BLaER1 (cell line): ENCODE results near the gene IFITM1.
"Not testable (repeated sequence)": the region's sequence is repeated elsewhere in the genome, so short reads cannot be mapped to it uniquely, and the experiment has no call there.

Experiments used
- H3K27ac ChIP-seq: shearing (Covaris generic); formaldehyde crosslinking; 2 replicates; pipeline ENCODE4 v1.8.1; 2022
- H3K27me3 ChIP-seq: shearing (Covaris generic); formaldehyde crosslinking; 2 replicates; pipeline ENCODE4 v1.8.1; 2022
- H3K36me3 ChIP-seq: shearing (Covaris generic); formaldehyde crosslinking; 2 replicates; pipeline ENCODE4 v1.8.1; 2022
- H3K4me1 ChIP-seq: shearing (Covaris generic); formaldehyde crosslinking; 2 replicates; pipeline ENCODE4 v1.8.1; 2022
- H3K4me2 ChIP-seq: shearing (Covaris generic); formaldehyde crosslinking; 2 replicates; pipeline ENCODE4 v1.8.1; 2022
- H3K4me3 ChIP-seq: shearing (Covaris generic); formaldehyde crosslinking; 2 replicates; pipeline ENCODE4 v1.8.1; 2022
- H3K9ac ChIP-seq: shearing (Covaris generic); formaldehyde crosslinking; 2 replicates; pipeline ENCODE4 v1.8.1; 2022
- H3K9me3 ChIP-seq: shearing (Covaris generic); formaldehyde crosslinking; 2 replicates; pipeline ENCODE4 v1.8.1; 2022
- H4K20me1 ChIP-seq: shearing (Covaris generic); formaldehyde crosslinking; 2 replicates; pipeline ENCODE4 v1.8.1; 2022
- Cebpa-rat ChIP-seq: shearing (Covaris generic); IDR thresholded peaks from 2 replicates; pipeline ENCODE4 v1.8.1; 2022

The IFITM1 gene

DNA sequence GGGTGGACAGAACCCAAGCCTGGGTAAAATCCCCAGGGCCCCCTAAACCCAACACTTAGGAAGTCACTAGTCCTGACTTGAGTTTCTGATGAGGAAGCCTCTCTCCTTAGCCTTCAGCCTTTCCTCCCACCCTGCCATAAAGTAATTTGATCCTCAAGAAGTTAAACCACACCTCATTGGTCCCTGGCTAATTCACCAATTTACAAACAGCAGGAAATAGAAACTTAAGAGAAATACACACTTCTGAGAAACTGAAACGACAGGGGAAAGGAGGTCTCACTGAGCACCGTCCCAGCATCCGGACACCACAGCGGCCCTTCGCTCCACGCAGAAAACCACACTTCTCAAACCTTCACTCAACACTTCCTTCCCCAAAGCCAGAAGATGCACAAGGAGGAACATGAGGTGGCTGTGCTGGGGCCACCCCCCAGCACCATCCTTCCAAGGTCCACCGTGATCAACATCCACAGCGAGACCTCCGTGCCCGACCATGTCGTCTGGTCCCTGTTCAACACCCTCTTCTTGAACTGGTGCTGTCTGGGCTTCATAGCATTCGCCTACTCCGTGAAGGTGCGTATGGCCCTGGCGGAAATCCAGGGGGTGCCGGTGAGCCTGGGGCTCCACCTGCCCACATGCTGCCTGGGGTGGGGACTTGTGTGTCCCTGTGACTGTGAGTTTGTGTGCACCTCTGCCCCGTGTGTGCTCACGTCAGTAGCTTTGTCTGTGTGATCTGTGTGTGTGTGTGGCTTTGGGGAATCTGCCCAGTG, at the start of gene IFITM1:
TSS of gene IFITM1 (plus strand) at position 254 of the 767 bp plus-strand sequence. CDS start at position 385, 131 bp downstream.
- peaks cover 67% of the 10 kb centered on the region for H3K4me1 ChIP-seq
- TF ChIP-seq Cebpa-rat = no peak
- H3K27me3 ChIP-seq = no peaks in the 10 kb centered on the region
- H3K9ac ChIP-seq = peak within 1 kb of the TSS; percentile 75
- H4K20me1 ChIP-seq = no peaks in the 10 kb centered on the region
- H3K36me3 ChIP-seq = peaks cover 10% of the 10 kb centered on the region
- H3K4me2 ChIP-seq = peak within 1 kb of the TSS; percentile 85
- H3K4me3 ChIP-seq = peak within 1 kb of the TSS; percentile 70
- H3K27ac ChIP-seq = peak within 1 kb of the TSS; percentile 86
- no peaks in the 10 kb centered on the region for H3K9me3 ChIP-seq

DNA sequence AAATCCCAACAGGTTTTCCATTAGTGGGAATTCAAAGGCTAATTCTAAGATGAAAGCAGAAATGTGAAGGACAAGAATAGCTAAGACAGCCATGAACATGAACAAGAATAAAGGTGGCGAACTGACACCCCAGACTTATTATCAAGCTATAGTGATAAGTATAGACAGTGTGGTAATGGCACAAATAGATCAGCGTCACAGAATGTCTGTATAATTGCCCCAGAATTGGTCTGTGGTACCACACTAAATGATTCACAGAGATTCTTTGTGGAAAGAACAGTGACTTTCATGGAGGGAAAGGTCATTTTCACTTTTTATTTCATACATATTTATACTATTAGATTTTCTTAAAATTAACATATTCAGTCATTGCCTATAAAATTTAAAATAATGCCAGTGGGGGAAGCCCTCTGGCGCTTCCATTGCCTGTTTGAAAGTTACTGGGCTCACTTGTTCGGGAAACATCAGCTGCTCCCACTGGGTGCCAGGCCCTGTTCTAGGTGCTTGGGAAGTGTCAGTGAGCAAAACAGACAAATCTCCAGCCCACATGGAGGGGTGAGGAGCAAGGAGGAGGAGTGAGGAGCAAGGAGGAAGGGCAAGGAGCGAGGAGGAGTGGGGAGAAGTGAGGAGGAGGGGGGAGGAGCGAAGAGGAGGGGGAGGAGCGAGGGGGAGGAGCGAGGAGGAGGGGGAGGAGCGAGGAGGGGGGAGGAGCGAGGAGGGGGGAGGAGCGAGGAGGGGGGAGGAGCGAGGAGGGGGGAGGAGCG, 47.0 kb upstream of the IFITM1 start:
- Histone ChIP-seq H3K27ac (no peak overlapping the region), H3K9ac (no peak overlapping the region), H4K20me1 (no peaks in the 10 kb centered on the region), H3K4me2 (no peak overlapping the region), H3K4me1 (peaks cover 30% of the 10 kb centered on the region), H3K36me3 (no peaks in the 10 kb centered on the region), H3K4me3 (no peak overlapping the region), H3K27me3 (no peaks in the 10 kb centered on the region), H3K9me3 (peaks cover 9% of the 10 kb centered on the region)
- TF ChIP-seq Cebpa-rat = no peak

DNA sequence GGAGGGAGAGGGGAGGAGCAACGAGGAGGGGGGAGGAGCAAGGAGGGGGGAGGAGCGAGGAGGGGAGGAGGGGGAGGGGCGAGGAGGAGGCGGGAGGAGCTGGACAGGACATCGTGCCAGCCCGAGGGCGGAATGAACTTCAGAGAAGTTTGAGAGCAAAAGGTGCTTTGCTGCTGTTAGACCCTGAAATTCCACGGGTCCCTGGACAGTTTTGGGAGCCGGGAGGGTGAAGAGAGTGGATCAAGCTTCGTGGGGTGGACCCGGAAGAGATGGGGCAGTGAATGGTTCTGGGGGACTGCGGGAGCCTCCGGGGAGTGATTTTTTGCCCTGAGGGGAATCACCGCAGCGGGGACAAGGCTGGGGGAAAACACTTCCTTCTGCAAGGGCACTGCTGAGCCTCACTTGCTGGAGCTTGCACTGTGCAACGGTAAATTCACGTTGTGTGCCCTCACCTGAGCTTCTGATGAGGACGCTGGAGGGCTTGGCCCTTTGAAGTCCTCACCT, 46.3 kb upstream of the IFITM1 start:
- H3K9ac ChIP-seq = peak overlapping the region; percentile 95
- peak overlapping the region; percentile 76 for H3K4me3 ChIP-seq
- H4K20me1 ChIP-seq = no peaks in the 10 kb centered on the region
- H3K4me1 ChIP-seq = peaks cover 37% of the 10 kb centered on the region
- H3K36me3 ChIP-seq = no peaks in the 10 kb centered on the region; the same call in 1 of the 2 replicates
- peak overlapping the region; percentile 99 for H3K27ac ChIP-seq
- peaks cover 9% of the 10 kb centered on the region for H3K9me3 ChIP-seq
- H3K27me3 ChIP-seq = no peaks in the 10 kb centered on the region
- no peak for TF ChIP-seq Cebpa-rat
- peak overlapping the region; percentile 100 for H3K4me2 ChIP-seq

DNA sequence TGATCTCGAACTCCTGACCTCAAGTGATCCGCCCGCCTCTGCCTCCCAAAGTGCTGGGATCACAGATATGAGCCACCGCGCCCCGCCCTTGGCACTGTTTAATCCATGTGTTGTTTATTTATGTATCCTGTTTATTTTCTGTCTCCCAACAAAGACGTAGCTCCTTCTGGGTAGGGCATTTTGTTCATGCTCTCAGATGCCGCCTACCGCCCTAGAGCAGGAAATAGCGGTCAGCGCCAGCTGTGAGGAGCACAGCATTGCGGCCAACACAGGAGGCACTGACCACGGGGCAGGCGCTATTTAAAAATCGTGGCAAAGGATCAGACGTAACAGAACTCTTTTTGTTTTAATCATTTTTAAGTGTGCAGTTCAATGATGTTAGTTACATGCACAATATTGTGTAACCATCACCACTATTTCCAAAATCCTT, 45.1 kb upstream of the IFITM1 start:
- H3K4me2 ChIP-seq = peak overlapping the region; percentile 100
- peak overlapping the region; percentile 99 for H3K27ac ChIP-seq
- not testable (repeated sequence) for H3K36me3 ChIP-seq, H3K9me3 ChIP-seq, H4K20me1 ChIP-seq, H3K27me3 ChIP-seq
- peaks cover 37% of the 10 kb centered on the region for H3K4me1 ChIP-seq
- peak overlapping the region; percentile 76 for H3K4me3 ChIP-seq
- H3K9ac ChIP-seq = peak overlapping the region; percentile 95

DNA sequence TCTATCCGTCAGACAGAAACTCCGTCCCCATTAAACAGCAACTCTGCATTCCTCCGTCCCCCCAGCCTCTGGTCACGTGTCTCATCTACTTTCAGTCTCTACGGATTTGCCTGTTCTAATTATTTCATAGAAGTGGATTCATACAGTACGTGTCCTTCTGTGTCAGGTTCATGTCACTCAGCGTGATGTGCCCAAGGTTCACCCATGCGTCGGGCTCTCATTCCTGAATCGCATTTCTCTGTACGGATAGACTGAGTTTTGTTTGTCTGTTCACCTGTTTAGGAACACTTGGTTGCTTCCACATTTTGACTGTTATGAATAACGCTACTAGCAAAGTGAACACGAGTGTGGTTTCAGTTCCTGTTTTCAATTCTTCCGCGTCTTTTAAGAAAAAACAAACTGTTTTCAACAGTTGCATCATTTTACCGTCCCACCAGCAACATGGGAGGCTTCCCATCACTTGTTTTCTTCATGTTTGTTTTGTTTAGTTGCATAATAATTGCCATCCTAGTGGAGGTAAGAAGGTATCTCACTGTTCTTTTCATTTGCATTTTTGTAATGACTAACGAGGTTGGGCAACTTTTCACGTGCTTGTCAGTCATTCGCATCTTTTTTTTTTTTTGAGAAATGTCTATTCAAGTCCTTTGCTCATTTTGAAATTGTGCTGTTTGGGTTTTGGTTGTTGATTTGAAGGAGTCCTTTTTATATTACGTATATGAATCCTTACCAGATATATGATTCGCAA, 44.5 kb upstream of the IFITM1 start:
- Histone ChIP-seq H3K4me1 (peaks cover 37% of the 10 kb centered on the region), H3K27ac (peak overlapping the region; percentile 99), H4K20me1 (no peaks in the 10 kb centered on the region), H3K9me3 (peaks cover 9% of the 10 kb centered on the region), H3K9ac (peak overlapping the region; percentile 95), H3K27me3 (no peaks in the 10 kb centered on the region), H3K36me3 (no peaks in the 10 kb centered on the region; the same call in 1 of the 2 replicates), H3K4me2 (peak overlapping the region; percentile 100), H3K4me3 (peak overlapping the region; percentile 76)
- peak; percentile 97 for TF ChIP-seq Cebpa-rat

DNA sequence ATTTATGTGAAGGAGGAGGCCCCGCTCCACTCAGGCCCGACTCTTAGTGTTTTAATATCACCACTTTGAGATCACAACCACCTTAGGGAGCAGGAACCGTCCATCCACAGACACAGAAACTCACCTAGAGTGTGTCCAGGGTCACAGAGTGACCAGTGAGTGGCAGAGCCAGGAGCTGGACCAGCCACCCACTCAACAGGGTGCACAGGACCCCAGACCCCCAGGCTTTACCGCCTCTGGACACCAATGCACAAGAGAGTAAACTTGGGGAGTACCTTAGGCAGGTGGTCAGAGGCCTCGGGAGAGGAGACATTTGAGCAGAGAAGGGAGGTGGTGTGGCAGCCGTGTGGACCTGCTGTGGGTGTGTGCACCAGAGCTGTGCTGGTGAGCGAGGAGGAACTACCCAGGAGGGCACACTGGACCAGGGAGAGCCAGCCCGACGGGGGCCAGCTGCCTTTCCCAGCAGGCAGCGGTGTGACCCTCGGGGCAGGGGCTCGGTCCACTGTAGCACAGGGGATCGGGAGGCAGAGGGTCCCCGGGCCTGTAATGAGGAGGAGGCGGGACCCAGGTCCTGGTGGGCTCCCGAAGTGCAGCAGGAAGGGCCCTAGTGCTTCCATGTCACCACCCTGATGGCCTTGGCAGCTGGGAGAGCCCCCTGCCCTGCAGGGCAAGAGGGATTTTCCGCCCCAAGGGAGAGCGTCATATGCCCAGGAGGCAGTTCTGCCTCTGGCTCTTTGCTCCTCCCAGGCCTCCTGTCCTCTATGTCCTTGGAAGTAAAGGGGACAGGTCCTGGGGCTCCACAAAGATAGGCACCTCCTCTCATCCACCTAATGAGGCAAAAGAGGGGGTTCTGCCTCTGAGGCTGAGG, 43.2 kb upstream of the IFITM1 start:
- peak overlapping the region; percentile 100 for H3K4me2 ChIP-seq
- H3K27me3 ChIP-seq = no peaks in the 10 kb centered on the region
- no peaks in the 10 kb centered on the region for H4K20me1 ChIP-seq
- H3K9me3 ChIP-seq = peaks cover 7% of the 10 kb centered on the region
- TF ChIP-seq Cebpa-rat = no peak
- no peaks in the 10 kb centered on the region; the same call in 1 of the 2 replicates for H3K36me3 ChIP-seq
- peak overlapping the region; percentile 76; the same call in 1 of the 2 replicates for H3K4me3 ChIP-seq
- peak overlapping the region; percentile 95 for H3K9ac ChIP-seq
- peak overlapping the region; percentile 99 for H3K27ac ChIP-seq
- peaks cover 37% of the 10 kb centered on the region for H3K4me1 ChIP-seq

DNA sequence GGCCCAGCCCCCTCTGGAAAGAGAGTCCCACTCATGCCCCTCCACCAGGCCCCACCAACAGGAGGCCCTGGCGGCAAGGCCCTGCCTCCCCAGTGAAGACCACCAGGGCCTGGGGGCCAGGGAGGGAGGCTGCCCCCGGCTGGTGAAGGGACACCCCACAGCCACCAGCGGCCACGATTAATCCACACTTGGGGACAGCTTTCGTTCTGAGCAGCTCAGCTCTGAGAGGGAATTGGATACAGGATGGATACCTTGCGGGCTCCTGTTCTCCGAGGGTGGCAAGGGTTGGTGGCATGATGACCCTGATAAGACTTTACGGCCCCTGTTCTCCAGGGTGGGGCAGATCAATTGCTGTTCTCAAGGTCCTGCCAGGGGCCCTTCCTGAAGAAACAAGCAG, 42.5 kb upstream of the IFITM1 start:
- H3K4me3 ChIP-seq = no peak overlapping the region
- H3K4me1 ChIP-seq = peaks cover 37% of the 10 kb centered on the region
- TF ChIP-seq Cebpa-rat = no peak
- no peaks in the 10 kb centered on the region; the same call in 1 of the 2 replicates for H3K36me3 ChIP-seq
- peak overlapping the region; percentile 95 for H3K9ac ChIP-seq
- peak overlapping the region; percentile 99 for H3K27ac ChIP-seq
- H3K27me3 ChIP-seq = no peaks in the 10 kb centered on the region
- H3K9me3 ChIP-seq = peaks cover 4% of the 10 kb centered on the region; the same call in 1 of the 2 replicates
- H4K20me1 ChIP-seq = no peaks in the 10 kb centered on the region
- peak overlapping the region; percentile 100 for H3K4me2 ChIP-seq

DNA sequence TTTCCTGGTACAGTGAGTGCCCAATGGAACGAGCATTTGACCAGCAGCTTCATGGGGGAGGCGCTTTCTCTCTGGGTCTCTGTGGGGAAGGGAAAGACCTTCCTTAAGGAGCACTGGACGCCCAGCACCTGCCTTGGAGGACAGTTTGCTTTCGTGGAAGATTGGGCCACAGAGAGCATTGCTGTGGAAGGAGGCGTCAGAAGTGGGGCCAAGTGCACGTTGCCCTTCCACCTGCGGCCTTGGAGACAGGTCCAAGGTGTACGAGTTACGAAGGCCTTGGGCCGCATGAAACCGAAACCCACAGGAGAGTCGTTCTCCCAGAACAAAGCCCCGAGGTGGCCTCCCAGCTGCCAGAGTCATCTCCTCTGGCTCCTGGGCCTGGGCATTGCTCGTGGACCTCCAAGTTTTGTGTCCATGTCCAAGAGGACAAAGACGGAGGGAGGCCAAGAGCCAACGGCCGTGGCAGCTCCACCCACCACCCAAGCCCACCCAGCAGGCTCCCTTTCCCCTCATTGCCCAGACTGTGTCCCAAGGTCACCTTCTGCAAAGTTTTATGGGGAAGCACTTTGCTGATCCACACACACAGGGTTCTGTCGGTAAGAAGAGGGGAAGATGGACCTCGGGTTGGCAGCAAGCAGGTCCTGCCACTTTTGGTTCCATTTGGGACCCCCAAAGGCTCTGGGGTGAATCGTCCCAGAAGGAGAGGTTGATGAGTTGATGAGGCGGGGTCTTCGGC, 41.5 kb upstream of the IFITM1 start:
- 0 out of 2 replicates have a peak overlapping the region, but pooled peaks have one; percentile 99 for H3K27ac ChIP-seq
- no peak overlapping the region for H3K9ac ChIP-seq

More for the DNA sequence above, 41.5 kb upstream of the IFITM1 start:
- Histone ChIP-seq H3K4me3 (no peak overlapping the region), H3K9me3 (peaks cover 10% of the 10 kb centered on the region; the same call in 1 of the 2 replicates), H3K27me3 (no peaks in the 10 kb centered on the region; the same call in 1 of the 2 replicates), H3K36me3 (no peaks in the 10 kb centered on the region; the same call in 1 of the 2 replicates), H3K4me1 (peaks cover 37% of the 10 kb centered on the region), H3K4me2 (no peak overlapping the region), H4K20me1 (no peaks in the 10 kb centered on the region)
- no peak for TF ChIP-seq Cebpa-rat
